T-helper 17 cell (primary cell): ENCODE results near the gene MUC6. TPM values are rescaled to one million over a fixed set of nuclear protein-coding genes. Genes with fewer than 3 reads are reported as not detected.
A peak's percentile ranks its signal among the peaks of the same experiment; 100 is the strongest.

Experiments
- ATAC-seq: fragments of 150-1000 bp; cut with Tn5 transposase; 2 replicates; pipeline ENCODE4 v1.10.0; 2021; ENCODE audit warnings: mild to moderate bottlenecking, moderate library complexity
- DNase-seq, 3 donors: peaks; one replicate each; pipeline versions ENCODE4 v3.0.0 to v3.0.0-alpha.2; 2020 to 2021
- H3K9me3 ChIP-seq: one replicate; pipeline ENCODE4 v1.7.0; 2013; ENCODE audit warnings: low read length, mild to moderate bottlenecking; ENCODE audit not compliant: control insufficient read depth, poor library complexity, severe bottlenecking
- H3K27ac Mint-ChIP-seq: one replicate; pipeline ENCODE4 v1.8.0; 2022; ENCODE audit warnings: mild to moderate bottlenecking, moderate library complexity, mixed read lengths
- H3K27me3 Mint-ChIP-seq: one replicate; pipeline ENCODE4 v1.8.0; 2022; ENCODE audit warnings: mixed read lengths
- H3K36me3 Mint-ChIP-seq: one replicate; pipeline ENCODE4 v1.8.0; 2022; ENCODE audit warnings: low read depth, mixed read lengths
- H3K4me1 Mint-ChIP-seq: one replicate; pipeline ENCODE4 v1.8.0; 2022; ENCODE audit warnings: mild to moderate bottlenecking, mixed read lengths
- H3K4me3 Mint-ChIP-seq: one replicate; pipeline ENCODE4 v1.8.0; 2022; ENCODE audit warnings: mild to moderate bottlenecking, moderate library complexity, mixed read lengths
- total RNA-seq, 4 donors: library from RNA in 2 of 4; stranded (reverse) in 2 of 4; gene quantifications; one replicate each; pipeline ENCODE4 v1.2.3 and lab custom pipeline; 2022 to 2026

Gene MUC6
- total RNA-seq, 2 donors from 2014 or later, result not detected

- DNase-seq (peak in 1 of 3 donors; percentile 6), ATAC-seq (no peak)
- Mint-ChIP-seq H3K36me3 (no peaks in the 10 kb centered on the region), H3K27me3 (peaks cover 9% of the 10 kb centered on the region), H3K27ac (no peak overlapping the region), H3K4me3 (no peak overlapping the region), H3K4me1 (peaks cover 3% of the 10 kb centered on the region)
- H3K9me3 ChIP-seq, result no peaks in the 10 kb centered on the region
These were observed 5.6 kb upstream of the MUC6 start for GRCh38 chr11:1041936-1042608.

DNA sequence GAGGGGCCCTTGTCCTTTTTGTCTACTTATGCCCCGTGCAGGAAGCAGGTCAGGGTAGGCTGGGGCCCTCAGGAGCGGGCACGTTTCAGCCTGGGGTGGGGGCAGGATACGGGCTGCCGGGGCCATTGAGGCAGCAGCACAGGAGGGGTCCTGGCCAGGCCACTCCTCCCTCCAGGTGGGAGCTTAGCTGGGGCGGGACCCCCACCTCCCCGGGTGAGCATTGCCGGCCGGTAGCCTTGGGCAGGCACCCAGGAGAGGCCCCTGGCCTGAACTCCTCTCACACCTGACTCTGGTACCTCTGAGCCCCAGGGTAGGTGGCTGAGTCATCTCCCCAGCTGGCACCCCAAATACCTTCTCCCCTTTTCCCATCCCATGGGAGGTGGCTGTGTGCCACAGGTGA is 5.0 kb upstream of the MUC6 start:
- Mint-ChIP-seq H3K4me1 (no peaks in the 10 kb centered on the region), H3K27ac (no peak overlapping the region), H3K4me3 (no peak overlapping the region), H3K36me3 (no peaks in the 10 kb centered on the region), H3K27me3 (peaks cover 4% of the 10 kb centered on the region)
- H3K9me3 ChIP-seq, result no peaks in the 10 kb centered on the region
- DNase-seq (no peak), ATAC-seq (no peak)

GRCh38 chr11:1041149-1041467 is 4.6 kb upstream of the MUC6 start:
- no peaks in the 10 kb centered on the region for H3K9me3 ChIP-seq
- Mint-ChIP-seq H3K4me3 (no peak overlapping the region), H3K27me3 (peaks cover under 1% of the 10 kb centered on the region), H3K36me3 (no peaks in the 10 kb centered on the region), H3K27ac (no peak overlapping the region), H3K4me1 (no peaks in the 10 kb centered on the region)
- ATAC-seq (no peak), DNase-seq (no peak)

DNA sequence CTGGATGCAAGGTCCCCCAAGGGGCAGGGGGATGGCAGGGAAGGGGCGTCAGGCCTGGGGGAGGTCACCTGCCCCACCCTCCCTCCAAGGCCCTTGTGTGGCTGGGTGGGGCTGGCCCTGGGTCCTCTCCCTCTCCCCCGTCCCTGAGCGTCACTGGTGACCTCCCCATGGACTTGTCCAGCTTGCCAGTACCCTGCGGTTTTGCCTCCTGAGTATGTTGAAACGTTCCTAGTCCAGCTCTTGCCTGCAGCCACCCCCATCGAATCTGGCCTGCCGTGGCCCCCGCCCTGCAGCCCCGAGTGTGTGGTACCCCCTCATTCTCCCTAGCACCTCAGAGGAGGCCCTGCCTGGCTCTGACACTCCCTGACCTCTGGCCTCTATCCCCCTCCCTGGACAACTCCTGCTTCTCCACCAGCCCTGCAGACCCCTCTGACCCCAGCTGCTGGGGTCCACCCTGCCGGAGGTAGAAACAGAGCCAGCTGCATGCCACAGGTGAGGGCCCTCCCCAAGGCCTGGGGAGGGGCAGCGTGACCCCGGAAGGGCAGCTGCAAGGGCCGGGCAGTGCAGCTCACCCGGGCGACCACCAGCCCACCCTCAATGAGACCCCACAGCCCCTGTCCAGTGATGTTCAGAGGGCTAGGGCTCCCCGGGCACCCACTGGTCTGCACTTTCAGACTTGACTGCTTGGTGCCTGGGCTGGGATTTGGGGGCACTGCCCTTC is 4.1 kb upstream of the MUC6 start:
- no peaks in the 10 kb centered on the region for H3K9me3 ChIP-seq
- peak in 1 of 3 donors; percentile 11 for DNase-seq
- Mint-ChIP-seq H3K27ac (no peak overlapping the region), H3K4me1 (no peaks in the 10 kb centered on the region), H3K4me3 (no peak overlapping the region), H3K36me3 (no peaks in the 10 kb centered on the region), H3K27me3 (no peaks in the 10 kb centered on the region)
- no peak for ATAC-seq

GRCh38 chr11:1039481-1040427 is 3.2 kb upstream of the MUC6 start:
- no peaks in the 10 kb centered on the region for H3K4me1 Mint-ChIP-seq
- no peaks in the 10 kb centered on the region for H3K9me3 ChIP-seq
- H3K36me3 Mint-ChIP-seq, result no peaks in the 10 kb centered on the region
- H3K27me3 Mint-ChIP-seq, result no peaks in the 10 kb centered on the region
- H3K27ac Mint-ChIP-seq, result no peak overlapping the region
- no peak overlapping the region for H3K4me3 Mint-ChIP-seq
- DNase-seq (no peak), ATAC-seq (no peak)

DNA sequence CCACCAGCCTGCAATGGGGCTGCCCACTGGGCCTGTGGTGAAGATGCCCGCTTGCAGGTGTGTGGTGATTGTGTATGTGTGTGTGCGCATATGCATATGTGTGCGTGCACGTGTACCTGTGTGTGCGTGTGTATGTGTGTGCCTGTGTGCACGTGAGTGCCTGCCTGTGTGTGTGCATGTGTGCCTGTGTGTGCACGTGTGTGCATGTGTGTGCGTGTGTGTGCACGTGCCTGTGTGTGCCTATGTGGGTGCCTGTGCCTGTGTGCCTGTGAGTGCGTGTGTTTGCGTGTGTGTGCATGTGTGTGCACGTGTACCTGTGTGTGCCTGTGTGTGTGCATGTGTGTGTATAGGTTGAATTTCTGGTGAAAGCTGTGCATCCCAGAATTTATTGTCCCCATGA is 2.4 kb upstream of the MUC6 start:
- no peaks in the 10 kb centered on the region for H3K27me3 Mint-ChIP-seq
- no peaks in the 10 kb centered on the region for H3K9me3 ChIP-seq
- H3K27ac Mint-ChIP-seq, result peak overlapping the region; percentile 27
- no peaks in the 10 kb centered on the region for H3K36me3 Mint-ChIP-seq
- ATAC-seq, result no peak
- H3K4me3 Mint-ChIP-seq, result peak overlapping the region; percentile 19
- no peaks in the 10 kb centered on the region for H3K4me1 Mint-ChIP-seq
- no peak for DNase-seq

DNA sequence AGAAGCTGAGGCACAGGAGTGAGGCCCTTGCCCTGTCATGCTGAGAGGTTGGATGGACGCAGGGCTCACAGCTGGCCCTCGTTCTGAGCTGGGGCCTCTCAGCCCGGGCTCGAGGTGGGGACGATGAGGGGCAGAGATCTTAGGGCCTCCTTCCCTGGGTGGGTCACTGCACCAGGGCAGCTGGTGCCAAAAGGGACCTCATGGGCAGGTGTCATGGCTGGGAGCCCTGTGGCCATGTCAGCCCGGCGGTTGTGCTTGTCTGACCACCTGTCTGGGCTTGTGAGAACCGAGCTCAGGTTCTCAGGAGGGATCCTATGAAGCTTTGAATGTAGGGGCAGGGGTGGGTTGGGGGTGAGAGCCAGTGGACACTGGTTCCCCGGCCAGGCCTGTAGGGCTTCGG is 1.8 kb upstream of the MUC6 start:
- Mint-ChIP-seq H3K27me3 (no peaks in the 10 kb centered on the region), H3K27ac (no peak overlapping the region), H3K4me3 (no peak overlapping the region), H3K4me1 (no peaks in the 10 kb centered on the region), H3K36me3 (no peaks in the 10 kb centered on the region)
- no peaks in the 10 kb centered on the region for H3K9me3 ChIP-seq
- no peak for ATAC-seq
- DNase-seq, result no peak

DNA sequence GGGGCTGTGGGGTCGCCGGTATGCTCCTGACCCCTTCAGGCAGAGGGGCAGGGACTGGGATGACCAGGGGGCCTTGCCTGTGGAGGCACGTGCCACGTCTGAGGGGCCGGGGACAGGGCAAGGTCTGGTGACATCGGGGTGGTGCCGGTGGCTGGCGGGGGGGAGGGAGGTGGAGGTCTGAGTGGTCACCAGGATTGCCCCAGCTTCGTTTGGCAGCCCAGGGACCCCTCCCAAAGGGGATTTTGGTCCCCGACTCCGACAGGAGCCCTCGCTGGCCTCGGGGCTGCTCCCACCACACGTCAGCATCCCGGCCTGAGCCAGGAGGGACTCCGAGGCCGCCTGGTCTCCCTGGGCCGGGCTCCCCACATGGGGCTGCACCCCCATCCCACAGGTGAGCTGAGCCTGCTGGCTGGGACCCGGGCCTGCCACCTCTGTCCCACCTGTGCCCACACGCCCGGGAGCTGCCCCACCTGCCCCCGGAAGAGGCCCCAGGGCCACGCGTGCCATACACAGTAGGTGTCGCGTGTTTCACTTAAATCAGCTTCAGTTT is 1.1 kb upstream of the MUC6 start:
- Mint-ChIP-seq H3K27ac (no peak overlapping the region), H3K27me3 (no peaks in the 10 kb centered on the region), H3K4me1 (no peaks in the 10 kb centered on the region), H3K36me3 (no peaks in the 10 kb centered on the region), H3K4me3 (no peak overlapping the region)
- ATAC-seq, result no peak
- H3K9me3 ChIP-seq, result no peaks in the 10 kb centered on the region
- DNase-seq, result no peak

DNA sequence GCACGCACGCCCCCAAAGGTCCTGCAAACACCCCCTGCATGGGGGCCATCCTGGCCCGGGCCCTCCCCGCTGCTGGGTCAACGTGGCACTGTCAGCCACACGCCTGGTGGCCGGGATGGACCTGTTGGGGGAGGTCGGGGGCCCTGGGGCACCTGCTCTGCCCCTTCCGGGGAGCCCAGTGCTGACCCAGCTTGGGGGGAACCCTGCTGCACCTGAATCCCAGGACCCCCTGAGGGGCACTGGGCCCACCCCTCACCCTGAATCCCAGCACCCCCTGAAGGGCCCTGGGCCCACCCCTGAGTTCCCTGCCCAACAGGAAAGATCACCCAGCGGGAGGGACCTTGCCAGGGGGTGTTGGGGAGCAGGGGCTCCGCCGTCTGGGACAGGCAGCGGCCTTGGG is 413 bp upstream of the MUC6 start:
- H3K27ac Mint-ChIP-seq, result no peak overlapping the region
- ATAC-seq, result no peak
- DNase-seq, result no peak

DNA sequence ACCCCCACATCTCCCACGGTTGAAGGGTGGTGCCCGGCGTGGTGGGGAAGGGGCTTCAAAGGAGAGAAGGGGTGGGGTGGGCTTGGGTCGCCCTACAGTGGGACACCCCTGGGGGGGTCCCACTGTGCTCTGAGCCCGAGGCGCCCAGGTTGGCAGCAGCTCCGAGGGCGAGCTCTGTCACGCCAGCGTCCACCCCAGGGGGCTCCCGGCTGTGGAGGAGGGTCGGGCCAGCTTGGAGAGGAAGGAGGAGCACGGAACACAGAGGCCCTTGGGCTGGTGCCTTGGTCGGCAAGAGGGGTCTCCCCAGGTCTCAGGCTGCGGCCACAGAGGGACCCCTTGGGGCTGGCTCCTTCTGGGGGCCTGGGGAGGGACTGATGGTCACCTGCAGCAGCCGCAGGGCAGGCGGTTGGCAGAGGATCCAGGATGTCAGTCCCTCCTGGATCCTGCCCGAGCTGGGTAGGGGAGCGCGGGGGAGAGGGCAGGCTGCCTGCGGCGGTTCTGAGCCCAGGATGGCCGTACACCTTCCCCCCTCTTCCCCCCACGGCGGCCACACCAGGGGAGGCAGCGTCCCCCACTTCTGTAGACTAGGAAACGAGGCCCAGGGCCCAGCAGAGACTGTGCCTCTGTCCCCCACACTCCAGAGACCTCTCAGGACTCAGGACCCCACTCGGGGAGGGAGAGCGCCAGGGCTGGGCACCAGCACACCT is 788 bp downstream of the MUC6 start:
- ATAC-seq (no peak), DNase-seq (no peak)
- H3K36me3 Mint-ChIP-seq, result no peaks in the 10 kb centered on the region
- no peaks in the 10 kb centered on the region for H3K9me3 ChIP-seq
- no peaks in the 10 kb centered on the region for H3K27me3 Mint-ChIP-seq
- H3K27ac Mint-ChIP-seq, result no peak overlapping the region
- H3K4me3 Mint-ChIP-seq, result no peak overlapping the region
- H3K4me1 Mint-ChIP-seq, result no peaks in the 10 kb centered on the region

More for the DNA sequence above, 413 bp upstream of the MUC6 start:
- H3K9me3 ChIP-seq, result no peaks in the 10 kb centered on the region
- H3K4me3 Mint-ChIP-seq, result no peak overlapping the region
- H3K4me1 Mint-ChIP-seq, result no peaks in the 10 kb centered on the region
- no peaks in the 10 kb centered on the region for H3K36me3 Mint-ChIP-seq
- H3K27me3 Mint-ChIP-seq, result no peaks in the 10 kb centered on the region

- Mint-ChIP-seq H3K27ac (no peak overlapping the region), H3K4me3 (no peak overlapping the region), H3K4me1 (no peaks in the 10 kb centered on the region), H3K36me3 (no peaks in the 10 kb centered on the region), H3K27me3 (no peaks in the 10 kb centered on the region)
- ATAC-seq (no peak), DNase-seq (no peak)
- no peaks in the 10 kb centered on the region for H3K9me3 ChIP-seq
These were observed 1.8 kb downstream of the MUC6 start for GRCh38 chr11:1034456-1035295.

DNA sequence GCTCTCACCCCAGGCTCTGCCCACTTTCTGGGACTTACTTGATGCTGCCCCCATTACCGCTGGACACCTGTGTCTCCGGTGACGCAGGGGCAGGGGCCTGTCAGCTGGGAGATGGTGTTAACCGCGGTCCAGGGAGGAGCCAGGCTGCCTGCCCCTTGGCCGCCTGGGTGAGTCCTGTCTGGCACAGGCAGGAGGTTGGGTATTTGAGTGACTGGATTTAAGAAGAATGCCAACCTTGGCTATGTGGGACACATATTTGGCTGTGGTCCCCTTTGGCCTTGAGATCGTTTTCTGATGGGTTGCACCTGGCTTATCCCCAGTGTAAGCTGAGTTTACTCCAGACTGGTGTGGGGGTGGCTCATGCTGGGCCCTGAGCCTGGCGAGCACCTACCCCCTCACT is 2.5 kb downstream of the MUC6 start:
- no peaks in the 10 kb centered on the region for H3K4me1 Mint-ChIP-seq
- no peaks in the 10 kb centered on the region for H3K36me3 Mint-ChIP-seq
- H3K27ac Mint-ChIP-seq, result no peak overlapping the region
- no peak overlapping the region for H3K4me3 Mint-ChIP-seq
- DNase-seq, result no peak
- no peak for ATAC-seq
- no peaks in the 10 kb centered on the region for H3K27me3 Mint-ChIP-seq
- H3K9me3 ChIP-seq, result no peaks in the 10 kb centered on the region
